ENCODE measurements around the gene MMP14. TPM values are rescaled to one million over a fixed set of nuclear protein-coding genes. Genes with fewer than 3 reads are reported as not detected.

Gene MMP14
- total and polyA plus RNA-seq, 2 of the 8 experiments (the other 6 are each of a cell fraction or from before 2014, with no cell fraction given) = 58.2 to 86.8 TPM

GRCh38 chr14:22882064-22882463 lies 45.7 kb downstream of the MMP14 start:
- Histone ChIP-seq H3K4me1 (replicated peaks in 1 of 4; ENCODE audit: control insufficient read depth in 3 of 4, insufficient read depth in 4 of 4, low read length in 3 of 4) (peaks cover 7 to 21% (median 11%) of the 10 kb centered on the region in 4 experiments), H2BK15ac (ENCODE audit: low read length) (no peak overlapping the region; the same call in 1 of the 2 replicates), H4K5ac (ENCODE audit: insufficient read length, low read depth, low read length) (no peak overlapping the region), H3K4me3 (ENCODE audit: extremely low read depth in 1 of 4, insufficient read depth in 2 of 4, low read depth in 3 of 4, low read length in 4 of 4) (0 out of 8 replicates have a peak overlapping the region, but pooled peaks of 1 of the 4 experiments have one; percentile 55), H3K79me1 (ENCODE audit: low read depth, low read length) (no peaks in the 10 kb centered on the region), H4K8ac (ENCODE audit: extremely low read depth, insufficient read depth, low read length) (no peak overlapping the region), H3K4ac (replicated peaks; ENCODE audit: insufficient read length, low read depth, low read length) (no peak overlapping the region), H4K20me1 (replicated peaks in 1 of 2; ENCODE audit: control insufficient read depth in 1 of 2, insufficient read depth in 2 of 2, low read length in 2 of 2) (no peaks in the 10 kb centered on the region), H3K23me2 (ENCODE audit: low read depth, low read length) (peaks cover 14% of the 10 kb centered on the region), H3K27me3 (replicated peaks in 1 of 4; ENCODE audit: control insufficient read depth in 3 of 4, extremely low read depth in 1 of 4, insufficient read depth in 3 of 4, low read length in 3 of 4) (peaks cover 0 to 17% (median 11%) of the 10 kb centered on the region in 4 experiments; a peak in 6 of 7 replicates), H3K27ac (ENCODE audit: low read depth, low read length) (no peak overlapping the region), H2BK120ac (replicated peaks; ENCODE audit: low read depth, low read length) (no peak overlapping the region), H2AK5ac (ENCODE audit: low read depth, low read length) (no peak overlapping the region), H2AFZ (ENCODE audit: low read length) (no peak overlapping the region), H3K18ac (ENCODE audit: extremely low read depth, low read length) (no peak overlapping the region), H3K9ac (replicated peaks in 1 of 4; ENCODE audit: extremely low read depth in 1 of 4, low read depth in 3 of 4, low read length in 3 of 4) (0 out of 7 replicates have a peak overlapping the region, but pooled peaks of 1 of the 4 experiments have one; percentile 24), H2BK5ac (ENCODE audit: low read depth, low read length) (peak overlapping the region; percentile 60; the same call in 1 of the 2 replicates), H3K79me2 (ENCODE audit: control insufficient read depth in 1 of 2, insufficient read depth in 2 of 2, low read length in 2 of 2) (no peaks in the 10 kb centered on the region), H3K56ac (replicated peaks; ENCODE audit: insufficient read length, low read depth, low read length) (no peak overlapping the region), H4K91ac (replicated peaks; ENCODE audit: insufficient read length, low read length) (no peak overlapping the region), H3K14ac (ENCODE audit: insufficient read length) (no peak overlapping the region), H3K36me3 (ENCODE audit: control insufficient read depth in 2 of 4, insufficient read depth in 4 of 4, low read length in 3 of 4) (no peaks in the 10 kb centered on the region; a peak in 1 of 8 replicates), H2BK12ac (ENCODE audit: low read depth, low read length) (0 out of 2 replicates have a peak overlapping the region, but pooled peaks have one; percentile 43), H2BK20ac (ENCODE audit: low read length) (0 out of 2 replicates have a peak overlapping the region, but pooled peaks have one; percentile 48), H3K23ac (ENCODE audit: insufficient read length) (no peak overlapping the region), H3K9me3 (ENCODE audit: insufficient read depth in 2 of 2, low read depth in 1 of 2, low read length in 1 of 2) (no peaks in the 10 kb centered on the region), H3K4me2 (ENCODE audit: insufficient read depth in 1 of 2, low read depth in 2 of 2, low read length in 2 of 2) (peak overlapping the region in 1 of 2 experiments; percentile 75; a peak in 1 of 4 replicates)
- DNase-seq (ENCODE audit: low read depth in 1 of 2, low spot score in 2 of 2) (no peak), FAIRE-seq (no peak)
- ChIA-PET POLR2A (ENCODE audit: partially characterized antibody) (interaction anchor here (1.1 to 7.2 kb wide), 10 partner anchors 8 to 108 kb away, joined by 3 to 54 read pairs (median 12); partner anchors contain the start of genes LRP10, PRMT5 and RBM23), CTCF (ENCODE audit: partially characterized antibody) (interaction anchor here (0.6 to 56.0 kb wide), 15 partner anchors 10 to 317 kb away, joined by 3 to 1562 read pairs (median 4); partner anchors contain the start of genes LRP10, MMP14, MRPL52 and SLC7A7)
- TF ChIP-seq CBX8 (IDR thresholded peaks at IDR 0.05; ENCODE audit: borderline replicate concordance, low read depth, low read length) (no peak), POLR2AphosphoS5 (IDR thresholded peaks at IDR 0.05; ENCODE audit: low read depth, low read length) (no peak), GTF2F1 (IDR thresholded peaks at IDR 0.05; ENCODE audit: borderline replicate concordance, low read depth, low read length) (no peak), BCL11A (IDR thresholded peaks at IDR 0.05; ENCODE audit: low read depth in 2 of 2, low read length in 2 of 2) (no peak)
- WGBS, 2 experiments (ENCODE audit: extremely low coverage in 1 of 2, insufficient coverage in 1 of 2, insufficient read length in 1 of 2, insufficient replicate concordance in 2 of 2, low coverage in 1 of 2, low lambda C conversion rate in 2 of 2, missing lambda C conversion rate in 1 of 2) = 81% methylated on average over 7 of the region's 7 CpGs; no CpG with 5 or more reads in 1 of the 2 experiments

All from H1 (cell line).